HG03442 (cell line): ENCODE data around the gene RPS2.

Experiments
- ATAC-seq: cut with Tn5 transposase; IDR thresholded peaks from one replicate; pipeline ENCODE4 v1.9.1; 2021; ENCODE audit warnings: mild to moderate bottlenecking, moderate library complexity; ENCODE audit not compliant: unreplicated experiment

The RPS2 gene

GRCh38 chr16:1982991-1983543 is 18.4 kb upstream of the RPS2 start:
- no peak for ATAC-seq

GRCh38 chr16:1982013-1982433 is 17.4 kb upstream of the RPS2 start:
- ATAC-seq: no peak

GRCh38 chr16:1981398-1981836 is 16.8 kb upstream of the RPS2 start, which contains the start of gene NOXO1:
Gene NOXO1, minus strand, starts transcription at chr16:1981469. Its CDS starts 290 bp downstream, at chr16:1981179.
- ATAC-seq: no peak

GRCh38 chr16:1980770-1981087 is 16.1 kb upstream of the RPS2 start:
- no peak for ATAC-seq

- ATAC-seq: no peak
These were observed 15.6 kb upstream of the RPS2 start for GRCh38 chr16:1980030-1980769.

- ATAC-seq: no peak
These were observed 14.8 kb upstream of the RPS2 start for GRCh38 chr16:1979271-1980029.

GRCh38 chr16:1978476-1979120 is 14.0 kb upstream of the RPS2 start:
- no peak for ATAC-seq

GRCh38 chr16:1977875-1978268 is 13.2 kb upstream of the RPS2 start:
- ATAC-seq: no peak

GRCh38 chr16:1976951-1977874 is 12.6 kb upstream of the RPS2 start:
- no peak for ATAC-seq

GRCh38 chr16:1976216-1976520 is 11.5 kb upstream of the RPS2 start:
- ATAC-seq: no peak

- no peak for ATAC-seq
These were observed 11.0 kb upstream of the RPS2 start for GRCh38 chr16:1975432-1976215.

GRCh38 chr16:1974157-1975070 is 9.8 kb upstream of the RPS2 start:
- ATAC-seq: no peak

GRCh38 chr16:1973461-1974156 is 9.0 kb upstream of the RPS2 start:
- ATAC-seq: no peak

- no peak for ATAC-seq
These were observed 7.9 kb upstream of the RPS2 start for GRCh38 chr16:1972490-1972877.

GRCh38 chr16:1971796-1972489 is 7.3 kb upstream of the RPS2 start, which contains the start of gene TBL3:
Gene TBL3, plus strand, starts transcription at chr16:1972053. Its CDS starts 112 bp downstream, at chr16:1972165.
- peak; percentile 72 for ATAC-seq

GRCh38 chr16:1968146-1968953 is 3.7 kb upstream of the RPS2 start:
- ATAC-seq: no peak

- ATAC-seq: no peak
These were observed 1.8 kb upstream of the RPS2 start, which contains the start of gene RNF151 for GRCh38 chr16:1966460-1966859. Gene RNF151, plus strand, starts transcription at chr16:1966856. Its CDS starts 26 bp downstream, at chr16:1966882.
